Stimulated activated CD4-positive, alpha-beta T cell treated with anti-CD3 and anti-CD28 coated beads, Interleukin-1b, Interleukin-23, amount 100 ng/mL, for 1 hour (primary cell): Measurements from ENCODE around the gene SGSH.

Source experiments
- DNase-seq, 2 donors: peaks; one replicate each; pipeline ENCODE4 v3.0.0-alpha.2; 2020; ENCODE audit warnings: low read depth in 2 of 2

Gene SGSH

DNA sequence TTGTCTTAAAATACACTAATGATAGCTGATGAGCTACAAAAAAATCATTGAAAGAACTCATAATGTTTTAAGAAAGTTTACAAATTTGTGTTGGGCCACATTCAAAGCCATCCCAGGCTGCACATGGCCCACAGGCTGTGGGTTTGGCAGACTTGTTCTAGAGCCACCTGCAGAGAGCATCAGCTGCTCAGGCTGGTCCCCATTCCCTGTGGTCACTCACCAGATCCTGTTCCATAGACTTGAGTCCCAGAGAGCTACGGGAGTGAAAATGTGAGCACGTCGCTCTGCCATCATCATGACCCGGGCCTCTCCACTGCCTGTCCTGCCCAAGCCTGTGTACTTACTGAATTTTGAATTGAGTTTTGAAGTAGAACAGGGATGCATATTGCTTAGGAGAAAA lies 7.0 kb upstream of the SGSH start:
- no peak for DNase-seq

DNA sequence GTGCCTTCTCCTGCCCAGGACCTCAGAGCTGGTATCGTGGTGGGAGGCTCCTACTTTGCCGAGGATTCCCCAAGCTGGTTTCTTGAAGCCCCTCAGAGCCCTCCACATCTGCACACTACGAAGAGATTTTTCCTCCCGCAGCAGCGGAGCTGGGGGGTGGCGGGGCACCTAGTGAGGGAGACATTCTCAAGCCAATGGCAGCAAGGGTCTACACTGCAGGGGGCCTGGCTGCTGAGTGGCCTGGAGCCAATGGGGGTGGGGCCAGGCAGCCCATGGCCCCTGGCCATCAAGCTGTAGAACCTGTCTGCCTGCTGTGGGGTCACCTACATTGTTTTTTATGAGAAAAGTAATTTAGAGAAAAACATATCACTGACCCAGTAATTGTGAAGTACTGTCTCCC lies 5.1 kb upstream of the SGSH start:
- DNase-seq, result no peak

DNA sequence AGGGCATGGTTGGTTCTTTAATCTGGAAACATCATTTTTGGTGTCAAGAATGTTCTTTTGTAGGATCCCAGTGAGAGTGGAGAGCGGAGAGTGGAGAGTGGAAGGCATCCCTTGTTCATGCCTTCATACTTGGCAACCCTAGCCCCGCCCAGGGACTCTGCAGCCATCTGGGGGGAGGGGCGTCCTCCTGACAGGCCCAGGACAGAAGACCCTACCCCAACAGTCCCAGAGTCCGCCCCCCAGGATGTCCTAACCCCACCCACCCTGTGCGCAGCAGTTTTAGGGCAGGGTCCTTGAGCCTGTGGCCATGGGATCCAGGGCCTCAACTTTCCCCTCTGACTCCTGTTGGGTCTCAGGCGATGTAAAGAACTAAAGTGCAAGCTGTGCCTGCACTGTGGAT lies 4.5 kb upstream of the SGSH start:
- DNase-seq, result no peak

DNA sequence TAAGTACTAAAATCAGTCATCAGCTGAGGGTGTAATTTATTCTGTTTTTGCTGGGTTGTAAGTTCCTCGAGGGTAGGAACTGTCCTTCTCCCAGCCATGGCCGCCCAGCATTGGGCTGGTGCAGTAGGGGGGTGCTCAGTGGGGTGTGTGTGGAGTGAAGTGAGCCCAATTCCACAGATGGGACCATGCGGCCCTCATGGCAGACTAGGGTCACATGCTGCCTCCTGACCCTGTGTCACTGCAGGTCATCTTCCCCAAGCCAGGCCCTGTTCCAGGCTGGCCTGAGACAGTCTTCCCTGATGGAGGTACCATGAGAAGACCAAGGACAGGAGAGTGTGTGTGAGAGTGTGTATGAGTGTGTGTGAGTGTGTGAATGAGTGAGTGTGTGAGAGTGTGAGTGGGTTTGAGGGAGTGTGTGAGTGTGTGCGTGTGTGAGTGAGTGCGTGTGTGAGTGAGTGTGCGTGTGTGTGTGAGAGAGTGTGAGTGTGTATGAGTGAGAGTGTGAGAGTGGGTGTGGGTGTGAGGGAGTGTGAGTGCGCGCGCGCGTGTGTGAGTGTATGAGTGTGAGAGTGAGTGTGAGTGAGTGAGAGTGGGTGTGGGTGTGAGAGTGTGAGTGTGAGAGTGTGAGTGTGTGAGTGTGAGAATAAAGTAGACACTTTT lies 3.8 kb upstream of the SGSH start:
- DNase-seq, result no peak

DNA sequence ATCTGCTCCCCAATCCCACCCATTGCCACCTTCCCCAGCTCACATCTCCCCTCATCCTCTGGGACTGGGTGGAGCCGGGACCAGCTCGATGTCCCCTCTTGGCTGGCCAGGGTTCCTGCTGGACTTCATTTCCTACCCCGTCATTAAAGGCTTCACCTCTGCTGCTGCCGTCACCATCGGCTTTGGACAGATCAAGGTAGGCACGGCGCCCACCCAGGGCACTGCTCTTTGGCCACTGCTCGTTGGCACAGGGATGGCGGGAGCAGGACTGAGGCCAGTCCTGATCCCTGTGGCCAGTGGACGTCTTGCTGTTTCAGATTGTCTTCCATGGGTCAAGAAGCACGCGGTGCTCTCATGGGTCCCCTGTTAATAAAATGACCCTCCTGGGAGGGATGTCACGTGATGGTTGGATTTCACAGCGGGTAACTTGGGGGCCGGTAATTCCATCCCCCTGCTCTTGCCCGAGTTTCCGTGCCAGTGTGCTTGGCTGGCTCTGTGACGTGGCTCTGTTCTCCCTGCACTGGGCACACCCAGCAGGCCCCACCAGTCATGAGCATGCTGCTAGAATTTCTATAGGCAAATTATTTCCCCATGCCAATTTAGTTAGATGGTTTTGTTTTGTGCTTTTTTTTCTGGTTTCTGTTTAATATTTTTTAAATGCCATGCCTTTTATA lies 3.1 kb upstream of the SGSH start:
- no peak for DNase-seq

DNA sequence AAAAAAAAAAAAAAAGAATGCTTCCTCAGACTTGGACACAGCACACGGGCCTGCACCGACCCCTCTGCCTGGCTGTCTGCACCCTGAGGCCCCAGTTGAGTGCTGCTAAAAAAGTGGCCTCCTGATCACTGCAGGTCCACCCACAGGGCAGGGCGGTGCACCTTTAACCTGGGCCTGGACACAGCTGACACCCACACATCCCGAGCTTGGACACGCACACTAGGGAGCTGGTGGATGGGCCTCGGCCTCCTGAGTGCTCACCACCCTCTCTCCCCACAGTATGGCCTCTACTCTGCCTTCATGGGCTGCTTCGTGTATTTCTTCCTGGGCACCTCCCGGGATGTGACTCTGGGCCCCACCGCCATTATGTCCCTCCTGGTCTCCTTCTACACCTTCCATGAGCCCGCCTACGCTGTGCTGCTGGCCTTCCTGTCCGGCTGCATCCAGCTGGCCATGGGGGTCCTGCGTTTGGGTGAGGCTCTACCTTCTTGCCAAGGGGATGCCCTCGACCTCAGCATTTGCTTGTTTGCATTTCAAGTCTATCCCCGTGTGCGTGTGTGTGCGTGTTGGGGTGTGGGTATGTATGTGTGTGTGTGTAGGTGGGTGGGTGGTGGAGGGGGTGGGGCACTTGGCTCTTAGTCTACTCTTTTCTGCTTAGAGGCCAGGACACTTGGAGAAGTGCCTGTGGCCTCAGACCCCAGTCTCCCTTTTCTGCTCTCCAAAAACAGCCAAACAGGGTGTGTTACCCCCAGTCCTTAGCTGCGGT lies 2.4 kb upstream of the SGSH start:
- no peak for DNase-seq

DNA sequence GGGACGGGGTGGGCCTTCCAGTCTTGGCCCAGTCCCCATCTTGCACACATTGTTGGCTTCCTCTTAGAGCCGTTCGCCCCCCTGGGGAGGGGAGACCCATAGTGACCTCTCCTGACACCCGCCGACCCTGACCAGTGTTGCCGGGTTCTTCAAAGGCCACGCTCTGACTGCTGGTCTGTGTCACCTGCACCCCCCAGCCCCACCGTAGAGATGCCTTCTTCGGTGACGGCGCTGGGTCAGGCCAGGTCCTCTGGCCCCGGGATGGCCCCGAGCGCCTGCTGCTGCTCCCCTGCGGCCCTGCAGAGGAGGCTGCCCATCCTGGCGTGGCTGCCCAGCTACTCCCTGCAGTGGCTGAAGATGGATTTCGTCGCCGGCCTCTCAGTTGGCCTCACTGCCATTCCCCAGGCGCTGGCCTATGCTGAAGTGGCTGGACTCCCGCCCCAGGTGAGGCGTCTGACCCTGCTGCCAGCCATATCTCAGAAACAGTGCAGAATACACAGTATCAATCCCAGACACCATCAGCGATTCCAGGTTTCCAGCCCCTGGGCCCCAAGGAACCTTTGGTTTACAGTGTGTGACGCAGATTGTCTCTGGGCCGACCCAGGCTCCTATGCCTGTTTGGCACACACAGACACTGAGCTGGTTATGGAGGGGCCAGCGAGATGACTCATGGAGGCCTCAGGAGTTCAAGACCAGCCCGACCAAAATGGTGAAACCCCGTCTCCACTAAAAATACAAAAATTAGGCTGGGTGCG lies 1.4 kb upstream of the SGSH start:
- DNase-seq, result no peak

DNA sequence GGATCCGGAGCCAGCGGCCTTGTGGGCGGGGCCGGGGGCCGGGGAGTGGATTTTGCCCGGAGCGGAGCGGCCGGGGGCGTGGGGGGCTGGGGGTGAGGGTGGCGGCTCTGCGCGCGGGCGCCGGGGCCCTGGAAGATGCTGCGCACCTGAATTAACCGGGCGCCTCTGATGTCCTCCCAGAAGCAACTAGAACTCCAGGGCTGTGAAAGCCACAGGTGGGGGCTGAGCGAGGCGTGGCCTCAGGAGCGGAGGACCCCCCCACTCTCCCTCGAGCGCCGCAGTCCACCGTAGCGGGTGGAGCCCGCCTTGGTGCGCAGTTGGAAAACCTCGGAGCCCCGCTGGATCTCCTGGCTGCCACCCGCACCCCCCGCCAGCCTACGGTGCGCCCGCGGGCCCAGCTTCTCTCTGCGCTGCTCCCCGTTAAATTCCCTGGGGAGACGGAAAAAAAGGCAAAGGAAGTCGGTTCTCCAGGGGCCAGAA lies 643 bp upstream of the SGSH start:
- DNase-seq, result no peak

DNA sequence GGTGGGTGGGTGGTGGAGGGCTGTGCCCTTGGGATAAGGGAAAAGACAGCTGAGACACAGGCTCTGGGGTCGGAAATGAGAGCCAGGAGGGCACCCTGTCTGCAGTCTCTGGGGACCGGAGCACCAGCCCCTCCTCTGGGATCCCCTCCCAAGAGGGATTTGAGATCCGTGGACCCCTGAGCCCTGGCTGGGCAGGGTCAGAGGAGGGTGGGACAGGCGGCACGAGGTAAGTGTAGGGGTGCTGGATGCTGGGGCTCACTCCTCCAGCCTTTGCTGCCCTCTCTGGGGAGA lies 425 bp downstream of the SGSH start:
- no peak for DNase-seq

DNA sequence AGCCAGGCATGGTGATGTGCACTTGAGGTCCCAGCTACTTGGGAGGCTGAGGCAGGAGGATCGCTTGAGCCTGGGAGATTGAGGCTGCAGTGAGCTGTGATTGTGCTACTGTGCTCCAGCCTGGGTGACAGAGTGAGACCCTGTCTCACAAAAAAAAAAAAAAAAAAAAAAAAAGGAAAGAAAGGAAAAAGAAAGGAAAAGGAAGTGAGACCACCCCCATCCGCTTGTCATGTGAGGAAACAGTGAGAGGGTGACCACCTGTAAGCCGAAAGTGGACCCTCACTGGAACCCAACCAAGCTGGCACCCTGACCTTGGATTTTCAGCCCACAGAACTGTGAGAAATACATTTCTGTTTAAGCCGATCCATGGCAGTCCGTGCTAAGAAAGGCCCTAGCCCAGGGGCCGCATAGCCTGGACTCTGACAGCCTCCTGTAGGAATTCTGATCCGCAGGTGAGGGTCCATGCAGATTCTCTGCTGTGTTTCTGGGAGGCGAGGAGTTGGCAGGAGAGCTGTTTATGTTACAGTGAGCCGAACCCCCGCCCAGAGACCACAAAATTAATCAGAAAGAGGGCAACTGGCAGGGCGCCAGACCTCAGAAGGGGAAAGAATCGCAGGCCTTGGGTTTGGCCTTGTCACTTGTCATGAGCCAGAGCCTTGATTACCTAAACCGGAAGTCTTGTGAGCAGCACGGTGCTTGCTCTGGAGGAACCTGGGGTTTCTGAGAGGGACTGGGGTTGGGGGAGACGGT lies 945 bp downstream of the SGSH start:
- peak; percentile 83 to 86 for DNase-seq

DNA sequence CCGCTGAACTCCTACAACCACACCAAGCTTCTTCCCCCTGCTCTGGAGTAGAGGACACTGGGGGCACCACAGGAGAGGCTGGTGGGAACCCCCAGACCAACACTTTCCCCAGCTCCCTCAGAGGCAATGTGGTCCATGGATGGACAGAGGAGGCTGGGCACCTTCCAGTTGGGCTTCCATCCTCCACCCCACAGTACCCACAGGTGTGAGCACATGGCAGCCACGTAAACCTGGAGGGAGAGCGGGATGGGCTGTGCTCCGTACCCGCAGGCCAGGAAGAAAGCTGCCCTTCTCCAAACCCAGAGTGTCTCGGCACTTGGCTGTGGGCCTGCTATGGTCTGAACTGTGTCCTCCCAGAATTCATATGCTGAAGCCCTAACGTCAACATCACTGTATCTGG lies 1.7 kb downstream of the SGSH start:
- no peak for DNase-seq

DNA sequence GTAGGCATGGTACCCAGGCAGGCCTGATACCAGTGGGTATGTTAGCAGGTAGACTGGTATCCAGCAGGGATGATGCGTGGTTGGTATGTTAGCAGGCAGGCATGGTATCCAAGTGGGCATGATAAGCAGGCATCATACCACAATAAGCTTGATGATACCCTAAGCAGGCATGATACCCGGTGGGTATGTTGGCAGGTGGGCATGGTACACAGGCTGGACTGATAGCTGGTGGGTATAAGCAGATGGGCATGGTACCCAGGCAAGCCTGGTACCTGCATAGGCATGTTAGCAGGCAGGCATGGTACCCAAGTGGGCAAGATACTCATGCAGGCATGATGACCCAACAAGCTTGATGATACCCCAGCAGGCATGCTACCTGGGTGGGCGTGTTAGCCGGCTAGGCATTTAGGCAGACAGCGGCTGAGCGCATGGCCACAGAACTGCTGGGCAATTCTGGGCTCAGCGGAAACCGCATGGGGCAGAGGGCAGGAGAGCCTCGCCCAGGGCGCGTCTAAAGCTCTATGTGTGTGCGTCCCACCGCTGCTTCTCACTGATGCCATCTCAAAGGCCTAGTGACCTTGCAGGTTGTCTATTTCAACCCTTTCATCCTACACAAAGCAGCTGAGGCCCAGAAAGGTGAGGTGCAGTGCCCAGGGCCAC lies 2.3 kb downstream of the SGSH start:
- no peak for DNase-seq

DNA sequence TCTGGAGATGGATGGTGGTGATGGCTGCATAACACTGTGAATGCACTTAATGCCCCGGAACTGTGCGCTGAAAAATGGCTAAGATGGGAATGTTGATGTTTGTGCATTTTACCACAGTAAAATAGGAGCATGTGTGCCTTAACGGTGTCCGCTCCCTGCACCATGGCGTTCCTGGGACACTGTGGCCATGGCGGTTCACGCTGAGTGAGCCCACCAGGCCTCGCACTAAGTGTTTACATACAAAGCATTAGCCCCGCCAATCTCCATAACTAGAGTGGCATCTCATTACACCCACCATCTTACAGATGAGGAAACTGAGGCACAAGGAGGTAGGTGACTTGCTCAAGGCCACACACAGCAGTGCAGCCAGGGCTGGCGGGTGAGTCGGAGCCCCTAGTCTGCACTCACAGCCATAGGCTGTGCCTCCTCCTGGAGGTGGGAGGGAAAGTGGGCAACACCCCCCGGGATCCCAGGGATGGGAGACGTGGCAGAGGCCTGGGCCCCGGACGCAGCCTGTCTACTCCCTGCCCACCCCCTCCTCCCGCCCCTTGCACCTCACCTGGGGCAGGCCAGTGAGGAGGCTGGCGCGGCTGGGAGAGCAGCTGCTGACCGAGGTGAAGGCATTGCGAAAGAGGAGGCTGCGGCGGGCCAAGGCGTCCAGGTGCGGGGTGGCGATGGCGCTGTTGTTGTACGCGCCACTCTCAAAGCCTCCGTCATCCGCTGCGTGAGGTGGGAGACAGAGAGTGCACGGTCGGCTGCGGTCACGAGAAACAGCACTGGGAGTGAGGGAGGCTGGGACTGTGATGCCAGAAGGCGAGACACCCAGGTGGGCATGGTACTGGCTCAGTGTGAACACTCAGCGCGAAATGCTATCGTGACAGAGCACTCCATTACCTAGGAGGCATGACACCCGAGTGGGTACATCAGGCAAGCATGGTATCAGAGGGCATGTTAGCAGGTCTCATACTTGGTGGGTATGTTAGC lies 3.4 kb downstream of the SGSH start:
- DNase-seq, result no peak

DNA sequence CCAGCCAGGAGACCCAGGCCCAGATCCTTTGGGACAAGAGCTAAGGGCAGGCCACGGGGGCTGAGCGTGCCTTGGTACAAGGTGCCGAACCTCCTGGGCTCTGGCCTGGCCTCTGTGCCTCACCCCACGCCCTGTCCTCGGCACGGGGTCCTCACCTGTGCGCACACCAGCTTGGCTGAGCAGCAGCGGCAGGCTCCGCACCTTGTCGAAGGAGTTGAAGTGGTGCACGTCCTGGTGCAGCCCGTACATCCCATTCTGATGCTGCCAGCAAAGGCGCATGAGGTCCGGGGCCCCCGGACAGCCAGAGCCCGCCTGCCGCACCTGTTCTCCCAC lies 5.3 kb downstream of the SGSH start:
- no peak for DNase-seq

DNA sequence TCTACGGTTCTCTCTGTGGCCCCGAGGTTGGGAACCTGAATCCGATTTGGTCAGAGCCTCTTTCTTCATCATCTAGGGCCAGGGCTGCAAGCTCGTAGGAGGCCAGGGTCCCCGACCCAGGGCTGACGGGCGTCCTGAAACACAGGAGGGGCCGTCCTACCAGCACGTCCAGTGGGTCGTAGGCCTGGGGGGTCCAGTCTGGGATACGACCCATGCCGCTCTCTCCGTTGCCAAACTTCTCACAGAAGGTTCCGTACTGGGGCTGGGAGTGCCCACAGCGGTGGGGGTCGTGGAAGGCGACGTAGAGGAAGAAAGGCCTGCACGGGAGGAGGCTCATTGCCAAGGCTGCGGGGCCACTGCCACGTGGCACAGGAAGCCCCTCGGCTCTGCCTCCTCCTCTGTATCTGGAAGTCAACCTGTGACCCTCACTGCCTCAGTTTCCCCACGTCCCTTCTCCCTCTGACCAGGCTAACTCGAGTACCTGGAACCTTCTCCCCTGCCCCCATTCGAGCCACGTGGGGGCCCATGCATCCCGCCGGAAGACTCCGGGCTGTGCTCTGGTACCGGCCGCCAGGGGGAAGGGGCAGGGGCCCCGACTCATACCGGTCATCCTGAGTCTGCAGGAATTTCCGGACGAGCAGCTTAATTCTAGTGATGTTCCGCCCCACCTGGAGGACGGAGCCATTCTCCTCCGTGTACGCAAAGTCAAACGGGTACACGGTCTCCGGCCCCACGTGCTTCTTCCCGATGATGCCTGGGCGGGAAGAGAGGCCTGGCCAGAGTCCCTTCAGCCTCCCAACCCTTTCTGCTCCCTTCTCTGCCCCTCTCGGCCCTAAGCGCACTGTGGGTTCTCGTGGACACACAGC lies 5.9 kb downstream of the SGSH start:
- no peak for DNase-seq

DNA sequence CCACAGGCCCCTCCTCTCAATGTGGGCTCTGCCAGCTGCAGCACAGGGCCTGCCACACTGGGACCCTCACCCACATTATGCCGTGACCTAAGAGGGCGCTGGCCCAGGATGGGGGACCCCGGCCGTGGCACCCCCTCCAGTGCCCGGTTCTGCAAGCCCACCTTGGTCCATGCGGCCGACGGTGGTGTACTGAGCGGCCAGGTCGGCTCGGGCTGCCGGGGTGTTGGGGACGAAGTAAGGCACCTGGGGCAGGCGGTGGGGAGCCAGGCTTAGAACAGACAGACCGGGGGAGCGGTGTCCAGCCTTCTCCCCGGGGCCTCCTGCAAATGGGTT lies 6.5 kb downstream of the SGSH start:
- no peak for DNase-seq

DNA sequence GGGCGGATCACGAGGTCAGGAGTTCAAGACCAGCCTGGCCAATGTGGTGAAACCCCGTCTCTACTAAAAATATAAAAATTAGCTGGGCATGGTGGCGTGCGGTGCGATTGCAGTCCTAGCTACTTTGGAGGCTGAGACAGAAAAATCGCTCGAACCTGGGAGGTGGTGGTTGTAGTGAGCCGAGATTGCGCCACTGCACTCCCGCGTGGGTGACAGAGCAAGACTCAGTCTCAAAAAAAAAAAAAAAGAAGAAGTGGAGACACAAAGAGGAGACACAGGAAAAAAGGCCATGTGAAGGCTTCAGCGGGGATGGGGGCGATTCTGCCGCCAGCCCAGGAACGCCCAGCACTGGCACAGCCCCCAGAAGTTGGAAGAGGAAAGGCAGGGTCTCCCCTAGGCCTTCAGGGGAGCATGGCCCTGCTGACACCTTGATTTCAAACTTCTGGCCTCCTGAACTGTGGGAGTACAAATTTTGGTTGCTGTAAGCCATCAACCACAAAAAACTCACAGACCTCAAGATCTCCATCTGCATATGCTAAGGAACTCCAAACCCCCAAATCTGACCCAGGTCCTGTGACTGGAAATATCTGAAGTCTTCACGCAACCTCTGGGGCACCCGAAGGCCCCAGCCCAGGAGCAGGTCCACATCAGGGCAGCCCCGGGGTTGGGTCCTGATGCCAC lies 7.0 kb downstream of the SGSH start:
- DNase-seq, result no peak

DNA sequence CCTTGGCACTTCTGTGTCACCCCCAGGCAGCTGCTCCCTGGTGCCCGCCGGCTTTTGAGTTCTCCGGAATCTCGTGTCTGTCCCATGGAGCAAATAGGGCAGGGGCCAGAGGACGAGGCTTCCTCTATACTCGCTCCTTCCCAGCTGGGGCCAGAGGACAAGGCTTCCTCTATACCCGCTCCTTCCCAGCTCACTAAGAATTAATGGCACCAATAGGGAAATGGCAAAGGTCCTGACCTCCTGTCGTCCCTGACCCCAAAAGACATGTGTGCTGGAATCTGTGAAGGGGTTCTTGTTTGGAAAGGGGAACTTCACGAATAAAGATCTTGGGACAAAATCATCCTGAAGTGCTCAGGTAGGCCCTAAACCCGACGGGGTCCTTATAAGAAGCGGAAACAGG lies 7.6 kb downstream of the SGSH start:
- DNase-seq, result no peak

DNA sequence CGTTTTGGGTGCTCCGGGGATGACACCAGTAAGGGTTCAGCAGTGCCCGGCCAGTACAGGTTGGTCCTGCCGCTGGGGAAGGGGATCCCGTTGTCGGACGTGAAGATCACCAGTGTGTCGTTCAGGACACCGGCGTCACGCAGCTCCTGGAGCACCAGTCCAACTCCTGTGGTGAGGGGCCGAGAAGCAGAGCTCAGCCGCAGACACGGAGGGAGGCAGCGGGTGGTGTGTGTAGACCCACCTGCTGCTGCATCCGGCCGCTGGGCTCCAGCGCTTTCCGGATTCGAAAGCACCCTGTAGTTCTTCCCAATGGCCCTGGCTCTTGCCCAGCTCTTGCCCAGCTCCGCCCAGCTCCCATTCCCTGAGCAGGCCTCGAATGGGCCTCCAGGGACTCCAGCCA lies 8.0 kb downstream of the SGSH start:
- no peak for DNase-seq
